Type B pancreatic cell (in vitro differentiated cells): ENCODE data around the gene PTBP3. TPM values are rescaled to one million over a fixed set of nuclear protein-coding genes. Genes with fewer than 3 reads are reported as not detected.
"Not testable (repeated sequence)": the region's sequence is repeated elsewhere in the genome, so short reads cannot be mapped to it uniquely, and the experiment has no call there.

Experiments
- DNase-seq: peaks from one replicate; pipeline ENCODE4 v3.0.0; 2021; ENCODE audit warnings: mixed read lengths; ENCODE audit not compliant: unreplicated experiment; ENCODE audit errors: extremely low spot score
- H3K27ac Mint-ChIP-seq: 2 replicates; pipeline ENCODE4 v1.8.0; 2021; ENCODE audit warnings: mild to moderate bottlenecking, mixed read lengths
- H3K27me3 Mint-ChIP-seq: 2 replicates; pipeline ENCODE4 v1.8.0; 2021; ENCODE audit warnings: mixed read lengths
- H3K36me3 Mint-ChIP-seq: 2 replicates; pipeline ENCODE4 v1.8.0; 2021; ENCODE audit warnings: mixed read lengths
- H3K4me1 Mint-ChIP-seq: one replicate; pipeline ENCODE4 v1.8.0; 2021; ENCODE audit warnings: mixed read lengths; ENCODE audit not compliant: unreplicated experiment
- H3K4me3 Mint-ChIP-seq: 2 replicates; pipeline ENCODE4 v1.8.0; 2021; ENCODE audit warnings: mild to moderate bottlenecking, mixed read lengths
- H3K9me3 Mint-ChIP-seq: 2 replicates; pipeline ENCODE4 v1.8.0; 2021; ENCODE audit warnings: mixed read lengths
- total RNA-seq: library from RNA; stranded (reverse); gene quantifications from 2 replicates; pipeline ENCODE4 v1.2.1, GENCODE V29; 2021; ENCODE audit warnings: low replicate concordance
- TF ChIP-seq, protein P1 (sequence below): fragments of 200-600 bp; sonication (generic); conservative IDR thresholded peaks from 2 replicates; pipeline ENCODE4 v1.5.0; 2021; ENCODE audit warnings: antibody characterized with exemption, mild to moderate bottlenecking

Gene PTBP3
- total RNA-seq, 1 donor from 2014 or later: 78.6 TPM

DNA sequence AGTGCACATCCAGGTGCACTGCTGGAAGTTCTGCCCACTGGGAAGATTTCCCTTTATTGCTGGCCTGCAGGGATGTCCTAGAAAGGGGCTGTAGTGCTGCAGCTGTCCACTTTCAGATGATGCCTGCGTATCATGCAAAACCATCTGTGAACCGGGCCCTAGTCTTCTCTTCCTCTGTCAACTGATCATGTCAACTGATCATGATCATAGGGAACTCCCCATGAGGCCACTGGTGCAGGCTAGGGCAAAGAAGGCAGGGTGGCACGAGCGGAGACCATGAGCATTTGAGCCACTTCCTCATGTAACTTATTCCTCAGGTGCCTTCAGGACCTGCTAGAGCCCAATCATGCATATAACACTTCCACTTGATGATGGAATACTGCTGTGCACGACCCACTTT lies 41.9 kb upstream of the PTBP3 start:
- Mint-ChIP-seq H3K4me1 (peaks cover 20% of the 10 kb centered on the region), H3K4me3 (no peak overlapping the region), H3K27me3 (no peaks in the 10 kb centered on the region), H3K27ac (no peak overlapping the region), H3K36me3 (peaks cover 22% of the 10 kb centered on the region), H3K9me3 (peaks cover 15% of the 10 kb centered on the region)
- TF ChIP-seq, protein P1, sequence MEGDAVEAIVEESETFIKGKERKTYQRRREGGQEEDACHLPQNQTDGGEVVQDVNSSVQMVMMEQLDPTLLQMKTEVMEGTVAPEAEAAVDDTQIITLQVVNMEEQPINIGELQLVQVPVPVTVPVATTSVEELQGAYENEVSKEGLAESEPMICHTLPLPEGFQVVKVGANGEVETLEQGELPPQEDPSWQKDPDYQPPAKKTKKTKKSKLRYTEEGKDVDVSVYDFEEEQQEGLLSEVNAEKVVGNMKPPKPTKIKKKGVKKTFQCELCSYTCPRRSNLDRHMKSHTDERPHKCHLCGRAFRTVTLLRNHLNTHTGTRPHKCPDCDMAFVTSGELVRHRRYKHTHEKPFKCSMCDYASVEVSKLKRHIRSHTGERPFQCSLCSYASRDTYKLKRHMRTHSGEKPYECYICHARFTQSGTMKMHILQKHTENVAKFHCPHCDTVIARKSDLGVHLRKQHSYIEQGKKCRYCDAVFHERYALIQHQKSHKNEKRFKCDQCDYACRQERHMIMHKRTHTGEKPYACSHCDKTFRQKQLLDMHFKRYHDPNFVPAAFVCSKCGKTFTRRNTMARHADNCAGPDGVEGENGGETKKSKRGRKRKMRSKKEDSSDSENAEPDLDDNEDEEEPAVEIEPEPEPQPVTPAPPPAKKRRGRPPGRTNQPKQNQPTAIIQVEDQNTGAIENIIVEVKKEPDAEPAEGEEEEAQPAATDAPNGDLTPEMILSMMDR: no peak
- DNase-seq: no peak

DNA sequence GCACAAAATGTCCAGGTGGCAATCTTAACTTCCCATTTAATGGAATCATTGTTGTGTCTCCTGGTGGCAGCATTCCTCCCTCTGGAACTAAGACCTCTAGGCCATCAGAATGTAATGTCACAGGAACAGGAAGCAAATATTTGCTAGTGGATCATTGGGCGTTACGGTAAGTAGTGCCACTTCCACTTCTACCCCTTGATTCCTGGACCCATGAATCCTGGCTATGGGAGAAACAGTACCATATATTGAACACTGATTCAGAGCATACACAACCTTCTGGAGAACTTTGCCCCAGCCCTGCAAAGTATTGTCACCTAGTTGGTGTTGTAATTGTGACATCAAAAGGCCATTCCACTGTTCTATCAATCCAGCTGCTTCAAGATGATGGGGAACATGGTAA lies 40.8 kb upstream of the PTBP3 start:
- peaks cover 15% of the 10 kb centered on the region for H3K9me3 Mint-ChIP-seq
- not testable (repeated sequence) for H3K4me3 Mint-ChIP-seq, DNase-seq, H3K27me3 Mint-ChIP-seq, H3K27ac Mint-ChIP-seq
- peaks cover 28% of the 10 kb centered on the region for H3K36me3 Mint-ChIP-seq
- peaks cover 18% of the 10 kb centered on the region for H3K4me1 Mint-ChIP-seq

DNA sequence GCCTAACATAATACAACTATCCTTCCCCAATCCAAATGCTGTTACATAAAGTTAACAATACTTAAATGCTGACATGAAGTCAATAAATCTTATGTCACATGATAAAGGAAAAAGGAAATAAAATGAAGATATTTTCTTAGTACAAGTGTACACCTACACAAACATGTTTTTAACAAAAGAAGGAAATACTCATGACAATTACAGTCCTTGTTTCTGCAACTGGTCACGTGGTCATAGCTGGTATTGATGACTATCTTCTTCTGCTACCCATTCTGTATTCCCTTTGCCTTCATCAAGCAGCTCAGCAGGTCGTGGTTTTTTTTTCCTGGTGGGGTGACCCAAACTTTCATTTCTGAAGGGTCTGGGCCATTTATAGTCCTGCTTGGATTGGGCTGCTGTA lies 40.2 kb upstream of the PTBP3 start:
- peaks cover 28% of the 10 kb centered on the region for H3K36me3 Mint-ChIP-seq
- not testable (repeated sequence) for H3K4me3 Mint-ChIP-seq, H3K27me3 Mint-ChIP-seq, DNase-seq, H3K27ac Mint-ChIP-seq
- peaks cover 15% of the 10 kb centered on the region for H3K4me1 Mint-ChIP-seq
- H3K9me3 Mint-ChIP-seq: peaks cover 15% of the 10 kb centered on the region

DNA sequence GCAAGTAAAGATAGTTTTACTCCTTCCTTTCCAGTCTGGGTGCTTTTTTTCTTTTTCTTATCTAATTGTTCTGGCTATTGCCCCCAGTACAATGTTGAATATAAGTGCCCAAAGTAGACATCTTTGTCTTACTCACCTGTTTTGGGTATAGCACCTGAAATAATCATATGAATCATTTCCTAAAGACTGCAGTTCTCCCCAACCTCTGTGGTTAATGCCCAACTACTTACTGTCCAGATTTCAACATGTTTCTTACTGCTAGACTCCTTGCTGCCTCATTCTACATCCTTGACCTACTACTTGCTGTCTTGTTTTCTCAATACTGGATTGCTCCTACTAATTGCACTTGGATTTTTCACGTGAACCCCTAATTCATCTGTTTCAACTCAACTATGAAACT lies 37.6 kb upstream of the PTBP3 start:
- TF ChIP-seq, protein P1: no peak
- Mint-ChIP-seq H3K4me3 (no peak overlapping the region), H3K9me3 (peaks cover 10% of the 10 kb centered on the region), H3K27me3 (no peaks in the 10 kb centered on the region), H3K27ac (no peak overlapping the region), H3K36me3 (peaks cover 23% of the 10 kb centered on the region), H3K4me1 (no peaks in the 10 kb centered on the region)
- no peak for DNase-seq

DNA sequence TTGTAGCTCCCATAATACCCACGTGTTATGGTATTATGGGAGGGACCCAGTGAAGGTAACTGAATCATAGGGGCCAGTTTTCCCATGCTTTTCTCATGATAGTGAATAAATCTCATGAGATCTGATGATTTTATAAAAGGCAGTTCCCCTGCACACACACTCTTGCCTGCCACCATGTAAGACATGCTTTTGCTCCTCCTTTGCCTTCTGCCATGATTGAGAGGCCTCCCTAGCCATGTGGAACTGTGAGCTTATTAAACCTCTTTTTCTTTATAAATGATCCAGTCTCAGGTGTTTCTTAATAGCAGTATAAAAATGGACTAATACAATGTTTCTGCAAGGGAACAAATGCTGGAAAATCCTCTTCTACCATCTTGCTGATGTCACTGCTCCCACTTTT lies 36.4 kb upstream of the PTBP3 start:
- H3K27me3 Mint-ChIP-seq: no peaks in the 10 kb centered on the region
- H3K27ac Mint-ChIP-seq: no peak overlapping the region
- H3K9me3 Mint-ChIP-seq: peaks cover 12% of the 10 kb centered on the region
- peaks cover 18% of the 10 kb centered on the region for H3K36me3 Mint-ChIP-seq
- H3K4me1 Mint-ChIP-seq: no peaks in the 10 kb centered on the region
- DNase-seq: no peak
- no peak overlapping the region for H3K4me3 Mint-ChIP-seq
- TF ChIP-seq, protein P1: no peak

DNA sequence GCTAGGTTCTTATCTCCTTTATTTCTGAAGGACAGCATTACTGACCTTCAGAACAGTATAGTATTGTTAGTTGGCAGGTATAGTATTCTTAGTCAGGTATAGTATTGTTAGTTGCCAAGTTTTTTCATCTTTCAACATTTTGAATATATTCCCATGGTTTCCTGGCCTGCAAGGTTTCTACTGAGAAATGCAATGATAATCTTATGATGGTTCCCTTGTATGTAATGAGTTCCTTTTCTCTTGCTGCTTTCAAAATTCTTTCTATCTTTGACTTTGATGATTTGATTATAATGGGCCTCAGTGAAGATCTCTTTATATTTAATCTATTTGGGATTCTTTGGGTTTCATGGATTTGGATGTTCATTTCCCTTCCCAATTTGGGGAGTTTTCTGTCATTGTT lies 34.0 kb upstream of the PTBP3 start:
- Mint-ChIP-seq H3K36me3 (peaks cover 13% of the 10 kb centered on the region), H3K27me3 (no peaks in the 10 kb centered on the region), H3K4me1 (no peaks in the 10 kb centered on the region), H3K27ac (no peak overlapping the region), H3K4me3 (no peak overlapping the region), H3K9me3 (peaks cover 7% of the 10 kb centered on the region)
- no peak for DNase-seq
- TF ChIP-seq, protein P1: no peak

DNA sequence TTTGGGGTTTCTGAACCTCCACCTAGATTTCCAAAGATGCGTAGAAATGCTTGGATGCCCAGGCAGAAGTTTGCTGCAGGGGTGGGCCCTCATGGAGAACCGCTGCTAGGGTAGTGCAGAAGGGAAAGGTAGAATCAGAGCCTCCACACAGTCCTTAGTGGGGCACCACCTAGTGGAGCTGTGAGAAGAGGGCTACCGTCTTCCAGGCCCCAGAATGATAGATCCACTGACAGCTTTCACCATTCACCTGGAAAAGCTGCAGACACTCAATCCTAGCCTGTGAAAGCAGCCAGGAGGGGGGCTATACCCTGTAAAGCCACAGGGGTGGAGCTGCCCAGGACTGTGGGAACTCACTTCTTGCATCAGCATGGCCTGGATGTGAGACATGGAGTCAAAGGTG lies 33.2 kb upstream of the PTBP3 start:
- Mint-ChIP-seq H3K27ac (no peak overlapping the region), H3K4me1 (no peaks in the 10 kb centered on the region), H3K27me3 (no peaks in the 10 kb centered on the region), H3K4me3 (no peak overlapping the region), H3K36me3 (peaks cover 13% of the 10 kb centered on the region), H3K9me3 (peaks cover 7% of the 10 kb centered on the region)
- TF ChIP-seq, protein P1: no peak
- no peak for DNase-seq

DNA sequence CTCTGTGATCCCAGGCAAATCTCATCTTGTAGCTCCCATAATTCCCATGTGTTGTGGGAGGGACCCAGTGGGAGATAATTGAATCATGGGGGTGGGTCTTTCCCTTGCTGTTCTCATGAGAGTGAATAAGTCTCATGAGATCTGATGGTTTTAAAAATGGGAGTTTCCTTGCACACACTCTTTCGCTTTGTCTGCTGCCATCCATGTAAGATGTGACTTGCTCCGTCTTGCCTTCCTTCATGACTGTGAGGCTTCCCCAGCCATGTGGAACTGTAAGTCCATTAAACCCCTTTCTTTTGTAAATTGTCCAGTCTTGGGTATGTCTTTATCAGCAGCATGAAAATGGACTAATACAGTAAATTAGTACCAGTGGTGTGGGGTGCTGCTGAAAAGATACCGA lies 31.8 kb upstream of the PTBP3 start:
- not testable (repeated sequence) for H3K9me3 Mint-ChIP-seq, H3K36me3 Mint-ChIP-seq, DNase-seq, H3K27ac Mint-ChIP-seq, H3K27me3 Mint-ChIP-seq, H3K4me1 Mint-ChIP-seq, H3K4me3 Mint-ChIP-seq
